CD4-positive, alpha-beta T cell treated with Interleukin-17A for 1 hour (primary cell): Measurements from ENCODE around the gene C1S.
"Not testable (repeated sequence)": the region's sequence is repeated elsewhere in the genome, so short reads cannot be mapped to it uniquely, and the experiment has no call there.

ENCODE experiments used
- DNase-seq: peaks from one replicate; pipeline ENCODE4 v3.0.0-alpha.2; 2020

Gene C1S

DNA sequence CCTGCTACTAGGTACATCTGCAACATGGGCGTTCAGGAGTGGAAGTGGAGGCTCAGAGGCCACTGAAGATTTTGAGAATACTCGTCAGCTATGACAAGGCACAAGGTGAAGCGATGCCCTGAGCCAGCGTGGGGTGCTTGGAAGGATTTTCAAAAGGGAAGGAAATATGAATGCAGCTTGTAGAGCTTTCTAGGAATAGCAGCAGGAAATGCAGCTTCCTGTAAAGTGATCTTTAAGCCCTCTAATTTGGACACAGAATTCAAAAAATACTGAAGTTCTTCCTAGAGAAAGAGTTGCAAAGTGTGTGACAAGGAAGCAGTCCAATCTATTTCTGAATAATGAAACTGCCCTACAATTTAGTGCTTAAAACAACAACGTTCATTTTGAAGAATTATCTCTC lies 13.2 kb upstream of the C1S start:
- DNase-seq, result no peak

DNA sequence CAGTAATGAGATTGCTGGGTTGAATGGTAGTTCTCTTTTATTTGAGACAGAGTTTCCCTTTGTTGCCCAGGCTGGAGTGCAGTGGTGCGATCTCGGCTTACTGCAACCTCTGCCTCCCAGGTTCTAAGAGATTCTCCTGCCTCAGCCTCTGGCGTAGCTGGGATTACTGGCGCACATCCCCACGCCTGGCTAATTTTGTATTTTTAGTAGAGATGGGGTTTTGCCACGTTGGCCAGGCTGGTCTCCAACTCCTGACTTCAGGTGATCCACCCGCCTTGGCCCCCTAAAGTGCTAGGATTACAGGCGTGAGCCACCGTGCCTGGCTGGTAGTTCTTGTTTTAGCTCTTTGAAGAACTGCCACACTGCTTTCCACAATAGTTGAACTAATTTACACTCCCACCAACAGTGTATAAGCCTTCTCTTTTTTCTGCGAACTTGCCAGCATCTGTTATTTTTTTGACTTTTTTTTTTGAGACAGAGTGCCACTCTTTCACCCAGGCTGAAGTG lies 11.0 kb upstream of the C1S start:
- not testable (repeated sequence) for DNase-seq

DNA sequence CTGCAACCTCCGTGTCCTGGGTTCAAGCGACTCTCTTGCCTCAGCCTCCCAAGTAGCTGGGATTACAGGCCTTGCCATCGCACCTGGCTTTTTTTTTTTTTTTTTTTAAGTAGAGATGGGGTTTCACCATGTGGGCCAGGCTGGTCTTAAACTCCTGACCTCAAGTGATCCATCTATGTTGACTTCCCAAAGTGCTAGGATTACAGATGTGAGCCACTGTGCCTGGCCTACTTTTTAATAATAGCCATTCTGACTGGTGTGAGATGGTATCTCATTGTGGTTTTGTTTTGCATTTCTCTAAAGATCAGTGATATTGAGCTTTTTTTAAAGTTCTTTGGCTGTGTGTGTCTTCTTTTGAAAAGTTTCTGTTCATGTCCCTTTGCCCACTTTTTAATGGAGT lies 10.5 kb upstream of the C1S start:
- DNase-seq, result not testable (repeated sequence)

DNA sequence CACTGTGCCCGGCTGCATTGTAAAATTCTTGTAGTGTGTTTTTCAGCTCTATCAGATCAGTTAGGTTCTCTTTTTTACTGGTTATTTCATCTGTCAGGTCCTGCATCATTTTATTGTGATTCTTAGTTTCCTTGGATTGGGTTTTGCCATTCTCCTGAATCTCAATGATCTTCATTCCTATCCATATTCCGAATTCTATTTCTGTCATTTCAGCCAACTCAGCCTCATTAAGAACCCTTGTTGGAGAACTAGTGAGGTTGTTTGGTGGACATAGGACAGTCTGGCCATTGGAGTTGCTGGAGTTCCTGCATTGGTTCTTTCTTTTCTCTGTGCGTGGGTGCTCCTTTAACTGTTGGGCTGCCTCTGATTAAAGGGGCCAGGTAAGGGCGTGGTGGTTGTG lies 5.6 kb upstream of the C1S start:
- DNase-seq, result no peak

DNA sequence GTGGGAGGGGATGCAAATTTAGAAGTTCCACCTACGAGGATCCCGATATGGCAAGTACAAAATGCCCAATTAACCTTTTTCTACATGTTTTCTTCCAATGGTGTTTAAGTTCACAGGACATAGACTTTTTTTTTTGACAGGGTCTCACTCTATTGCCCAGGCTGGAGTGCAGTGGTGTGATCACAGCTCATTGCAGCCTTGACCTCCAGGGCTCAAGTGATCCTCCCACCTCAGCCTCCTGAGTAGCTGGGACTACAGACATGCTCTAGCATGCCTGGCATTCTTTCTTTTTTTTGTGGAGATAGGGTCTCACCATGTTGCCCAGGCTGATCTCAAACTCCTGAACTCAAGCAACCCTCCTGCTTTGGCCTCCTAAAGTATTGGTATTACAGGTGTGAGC lies 4.8 kb upstream of the C1S start:
- DNase-seq, result not testable (repeated sequence)

DNA sequence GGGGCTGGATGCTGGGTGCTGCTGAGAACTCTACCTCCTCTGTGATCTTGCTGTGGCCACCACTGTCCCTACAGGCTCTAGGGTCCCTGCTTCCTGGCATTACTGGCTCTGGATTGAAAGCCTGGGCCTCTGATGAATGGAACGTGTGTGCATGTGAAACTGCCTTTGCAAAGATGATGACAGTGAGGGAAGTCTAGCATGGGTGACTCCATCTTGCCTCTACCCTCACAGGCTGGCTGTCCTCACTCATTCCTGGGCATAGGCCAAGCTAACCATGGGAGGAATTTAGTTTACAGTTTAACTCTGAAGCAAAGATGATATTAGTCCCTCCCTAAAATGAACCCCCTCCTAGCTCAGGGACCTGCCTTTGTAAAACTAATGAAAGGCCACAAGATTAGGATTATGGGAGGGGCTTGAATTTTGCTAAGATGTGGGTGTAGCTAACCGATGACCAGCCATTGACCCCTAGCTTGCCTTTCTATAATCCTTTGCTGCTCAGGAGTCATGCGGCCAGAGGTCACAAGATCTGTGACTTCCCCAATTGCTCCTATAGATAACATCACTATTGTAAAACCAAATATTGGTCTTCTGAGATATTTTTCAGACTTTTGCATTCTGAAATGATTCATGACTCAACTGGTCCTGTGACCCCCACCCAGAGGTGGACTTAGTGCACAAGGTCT lies 2.2 kb upstream of the C1S start:
- DNase-seq, result no peak

DNA sequence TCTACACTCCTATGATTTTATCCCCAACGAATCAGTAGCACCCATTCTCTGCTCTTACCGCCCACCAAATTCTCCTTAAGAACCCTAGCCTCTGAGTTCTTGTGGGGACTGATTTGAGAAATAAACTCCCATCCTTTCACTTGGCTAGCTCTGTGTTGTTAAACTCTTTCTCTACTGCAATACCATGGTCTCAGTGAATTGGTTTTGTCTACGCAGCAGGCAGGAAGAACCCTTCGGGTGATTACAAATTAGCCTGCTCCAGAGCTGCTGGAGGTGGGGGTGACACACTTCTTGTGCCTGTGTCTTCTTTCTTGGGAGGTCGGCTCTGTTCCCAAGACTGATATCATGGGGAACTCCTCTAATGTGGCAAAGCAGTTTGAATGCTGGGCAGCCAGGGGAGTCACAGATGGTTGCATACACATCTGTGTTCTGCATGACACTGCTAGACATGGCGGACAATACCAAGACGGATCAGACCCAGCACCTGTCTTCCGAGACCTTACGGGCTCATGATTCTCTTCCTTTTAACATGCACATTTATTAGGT lies 1.6 kb upstream of the C1S start:
- no peak for DNase-seq

DNA sequence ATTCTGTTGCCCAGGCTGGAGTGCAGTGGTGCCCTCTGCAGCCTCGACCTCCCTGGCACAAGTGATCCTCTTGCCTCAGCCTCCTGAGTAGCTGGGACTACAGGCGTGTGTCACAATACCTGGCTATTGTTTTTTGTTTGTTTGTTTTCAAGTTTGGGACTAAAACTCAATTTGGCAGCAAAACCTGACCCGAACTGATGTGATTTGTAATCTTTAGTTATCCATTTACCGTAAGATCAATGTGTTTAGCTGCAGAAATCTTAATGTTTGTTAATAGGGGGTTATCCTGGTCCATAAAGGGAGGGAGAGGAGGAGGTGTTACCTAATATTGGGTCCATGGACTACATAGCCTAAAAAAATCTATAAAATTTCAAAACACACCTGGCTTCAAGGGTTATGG lies 738 bp upstream of the C1S start:
- DNase-seq, result no peak

DNA sequence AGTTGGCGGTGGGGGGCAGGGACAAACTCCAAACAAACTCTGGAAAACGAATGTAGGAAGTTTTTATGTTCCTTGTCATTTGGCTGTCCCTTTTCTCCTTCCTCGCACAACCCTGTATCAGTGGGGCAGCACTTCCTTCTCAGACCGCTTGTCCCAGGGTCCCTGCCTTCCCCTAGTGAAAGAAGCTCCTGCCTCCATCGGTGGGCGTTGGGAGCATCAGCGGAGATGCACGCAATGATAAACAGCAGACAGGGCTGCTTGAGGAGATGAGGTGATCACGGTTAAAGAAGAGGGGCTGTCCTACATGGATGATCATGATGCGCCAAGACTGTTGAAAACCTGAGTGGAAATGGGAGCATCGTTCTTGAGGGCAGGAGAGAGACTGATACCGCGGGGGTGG lies 620 bp downstream of the C1S start:
- DNase-seq, result no peak

DNA sequence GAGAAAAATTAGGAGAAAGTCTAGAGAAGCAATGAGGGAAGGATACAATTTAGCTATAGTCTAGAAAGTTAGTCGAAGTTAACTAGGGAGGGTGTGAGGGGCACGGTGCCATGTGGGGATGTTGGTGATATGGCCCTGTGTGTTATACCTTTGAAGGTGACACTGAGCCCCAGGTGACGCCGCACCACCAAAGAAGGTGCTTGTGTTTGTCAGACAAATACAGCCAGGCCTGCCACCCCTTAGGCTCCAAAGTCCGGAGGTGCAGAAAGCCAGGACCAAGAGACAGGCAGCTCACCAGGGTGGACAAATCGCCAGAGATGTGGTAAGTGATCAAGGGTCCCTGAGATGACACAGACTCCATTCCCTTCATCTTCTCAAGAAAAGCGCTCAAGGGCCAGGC lies 1.1 kb downstream of the C1S start:
- no peak for DNase-seq

DNA sequence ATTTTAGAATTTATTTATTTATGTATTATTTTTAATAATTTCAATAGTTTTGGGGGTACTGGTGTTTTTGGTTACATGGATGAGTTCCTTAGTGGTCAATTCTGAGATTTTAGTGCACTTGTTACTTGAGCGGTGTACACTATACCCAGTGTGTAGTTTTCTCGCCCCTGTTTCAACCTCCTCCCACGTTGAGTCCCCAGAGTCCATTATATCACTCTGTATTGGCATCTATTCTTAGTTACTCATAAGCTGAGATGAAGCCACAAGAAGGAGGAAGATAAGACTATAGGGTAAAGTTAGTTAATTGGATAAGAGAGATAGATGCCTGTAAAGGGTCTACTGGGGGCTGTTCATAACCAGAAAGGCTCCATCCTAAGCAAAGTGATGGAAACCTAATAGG lies 4.0 kb downstream of the C1S start:
- DNase-seq, result no peak

DNA sequence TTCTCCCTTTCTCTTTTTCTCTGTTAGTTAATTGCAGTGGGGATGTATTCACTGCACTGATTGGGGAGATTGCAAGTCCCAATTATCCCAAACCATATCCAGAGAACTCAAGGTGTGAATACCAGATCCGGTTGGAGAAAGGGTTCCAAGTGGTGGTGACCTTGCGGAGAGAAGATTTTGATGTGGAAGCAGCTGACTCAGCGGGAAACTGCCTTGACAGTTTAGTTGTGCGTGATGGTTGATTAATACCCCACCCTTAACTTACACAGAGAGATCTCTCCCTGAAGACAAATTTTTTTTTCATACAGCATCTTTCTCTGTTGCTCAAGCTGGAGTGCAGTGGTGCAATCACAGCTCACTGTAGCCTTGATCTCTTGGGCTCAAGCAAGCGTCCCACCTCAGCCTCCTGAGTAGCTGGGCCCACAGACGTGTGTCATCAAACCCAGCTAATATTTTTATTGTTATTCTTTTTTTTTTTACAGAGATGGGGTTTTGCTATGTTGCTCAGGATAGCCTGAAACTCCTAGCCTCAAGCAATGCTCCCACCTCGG lies 4.6 kb downstream of the C1S start:
- DNase-seq, result no peak

DNA sequence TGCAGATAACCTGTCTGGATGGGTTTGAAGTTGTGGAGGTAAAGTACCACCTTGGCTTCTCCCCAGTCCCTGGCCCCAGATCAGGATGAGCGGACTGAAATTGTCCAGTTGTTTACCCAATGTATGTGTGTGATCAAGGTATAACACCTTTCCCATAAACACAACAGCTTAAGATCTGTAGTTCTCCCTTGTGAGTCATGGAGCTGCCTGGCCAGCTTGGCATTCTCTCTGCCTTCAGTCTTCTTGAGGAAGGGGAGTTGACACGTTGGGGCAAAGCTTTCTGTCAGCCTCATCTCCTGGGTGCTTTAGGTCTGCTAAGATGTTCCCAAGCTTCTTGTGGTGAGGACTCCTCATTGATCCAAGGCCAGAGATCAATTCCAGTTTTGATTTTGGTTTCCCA lies 6.1 kb downstream of the C1S start:
- DNase-seq, result no peak

DNA sequence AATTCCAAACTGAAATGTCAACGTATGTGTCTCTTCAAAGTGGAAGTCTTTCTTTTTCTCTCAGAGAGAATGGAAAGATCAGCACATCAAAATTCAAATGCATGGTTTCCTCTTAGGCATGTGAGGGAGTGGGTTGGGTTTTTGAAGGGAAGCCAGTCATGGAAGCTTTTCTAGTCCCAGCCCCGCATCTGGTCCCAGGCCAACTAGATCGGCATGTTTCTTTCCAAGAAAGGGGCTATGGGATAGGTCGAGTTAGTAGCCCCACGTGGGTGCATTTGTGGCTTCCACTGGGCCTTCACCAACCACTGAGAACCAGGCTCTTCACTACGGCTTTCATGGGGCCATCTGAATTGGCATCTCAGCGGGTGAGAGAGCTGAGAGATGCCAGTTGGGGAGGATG lies 6.6 kb downstream of the C1S start:
- no peak for DNase-seq

DNA sequence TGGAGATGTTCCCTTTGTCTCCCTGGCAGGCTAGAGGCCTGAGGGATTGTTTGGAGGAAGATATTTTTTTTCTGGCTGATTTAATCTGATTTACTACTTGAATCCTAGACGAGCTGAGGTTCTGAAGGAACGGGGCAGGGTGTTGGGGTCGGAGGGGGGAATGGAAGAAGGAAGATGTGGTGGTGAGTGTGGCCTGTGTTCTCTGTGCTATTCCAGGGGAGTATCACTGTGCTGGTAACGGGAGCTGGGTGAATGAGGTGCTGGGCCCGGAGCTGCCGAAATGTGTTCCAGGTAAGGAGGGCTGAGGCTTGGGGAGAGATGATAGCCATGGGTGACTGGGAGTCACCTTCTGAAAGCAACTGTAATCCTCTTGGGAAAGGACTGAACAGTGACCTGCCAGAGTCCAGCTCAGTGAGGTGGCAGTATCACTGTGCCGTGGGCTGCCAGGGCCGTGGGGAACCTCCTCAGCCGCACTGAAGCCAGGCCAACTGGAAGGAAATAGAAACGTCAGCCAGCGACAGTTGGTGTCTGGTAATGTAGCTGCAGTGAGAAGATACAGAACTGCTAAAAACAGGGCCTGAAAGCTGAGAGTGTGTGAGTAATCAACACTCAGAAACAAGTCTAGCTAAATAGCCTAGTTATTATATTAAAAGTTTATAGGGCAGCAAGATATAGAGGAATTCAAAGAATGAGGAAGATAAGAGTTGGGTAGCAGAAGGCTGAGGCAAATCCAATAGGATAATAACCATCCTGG lies 7.9 kb downstream of the C1S start:
- DNase-seq, result no peak

DNA sequence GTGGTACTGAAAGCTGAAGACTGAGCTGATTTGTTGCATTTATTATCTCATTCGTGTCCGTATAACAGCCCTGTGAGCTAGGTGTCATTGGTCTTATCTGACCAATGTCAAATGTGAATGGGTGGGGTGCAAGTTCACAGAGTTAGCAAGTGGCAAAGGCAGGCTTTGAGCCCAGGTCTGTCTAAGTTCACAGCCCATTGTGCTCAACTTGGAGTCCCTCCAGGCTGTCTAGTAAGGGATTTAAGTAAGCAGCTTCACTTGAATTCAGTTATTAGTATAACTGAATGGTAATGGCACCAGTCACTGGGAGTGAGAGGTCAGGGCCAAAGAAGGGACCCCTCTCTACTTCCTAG lies 8.5 kb downstream of the C1S start:
- DNase-seq, result no peak

DNA sequence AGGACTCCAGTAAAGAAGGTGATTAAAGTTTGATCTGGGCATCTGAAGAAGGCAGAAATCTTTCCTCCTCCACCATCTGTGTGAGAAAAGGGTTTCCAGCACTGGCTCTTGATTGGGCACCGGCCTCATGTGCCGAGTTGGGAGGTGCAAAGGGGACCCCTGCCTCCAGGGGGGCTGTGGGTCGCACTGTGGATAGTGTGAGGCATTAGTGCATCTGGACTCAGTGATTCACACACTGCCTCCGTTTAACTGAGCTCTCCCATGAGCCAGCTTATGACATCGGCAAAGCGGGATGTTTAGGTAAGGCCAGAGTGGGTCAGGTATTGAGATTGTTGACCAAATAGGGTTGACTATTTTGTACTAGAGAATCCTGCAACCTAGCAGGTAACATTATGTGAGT lies 8.9 kb downstream of the C1S start:
- no peak for DNase-seq

DNA sequence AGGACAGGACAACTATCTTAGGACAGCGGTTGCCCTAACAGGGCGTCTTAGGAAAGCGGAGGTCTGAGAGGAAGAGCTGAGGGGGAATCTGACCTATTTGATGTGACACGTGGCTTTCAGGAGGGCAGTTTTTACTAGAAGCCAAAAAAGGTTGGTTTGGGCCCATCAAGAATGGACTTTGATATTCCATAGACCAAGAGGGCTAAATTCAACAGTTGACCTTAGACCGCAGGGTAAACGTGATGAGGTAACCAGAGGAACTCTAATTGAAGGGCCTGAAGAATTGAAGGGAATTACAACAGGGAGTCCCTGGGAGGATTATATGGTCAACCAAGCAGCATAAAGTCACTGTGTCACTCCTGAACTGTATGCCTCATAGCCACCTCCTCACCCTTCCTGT lies 11.5 kb downstream of the C1S start:
- DNase-seq, result no peak

DNA sequence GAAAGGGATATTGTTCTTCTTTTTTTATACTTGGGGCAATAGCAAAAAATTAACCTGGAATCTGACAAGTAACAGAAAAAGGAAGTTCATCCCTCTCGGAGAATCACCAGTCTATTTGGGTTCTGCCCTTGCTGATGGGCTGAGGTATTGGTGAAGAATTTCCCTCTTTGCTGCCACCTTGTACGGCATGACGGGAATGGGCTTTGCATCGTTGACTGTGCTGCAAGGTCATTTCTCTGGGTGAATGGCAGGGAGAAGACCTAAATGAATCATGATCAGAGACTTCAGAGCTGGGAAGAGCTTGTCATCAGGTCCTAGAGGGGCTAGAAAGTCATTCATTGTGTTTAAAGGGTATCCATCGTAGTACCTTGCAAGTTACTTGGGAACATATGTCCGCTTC lies 12.0 kb downstream of the C1S start:
- no peak for DNase-seq

DNA sequence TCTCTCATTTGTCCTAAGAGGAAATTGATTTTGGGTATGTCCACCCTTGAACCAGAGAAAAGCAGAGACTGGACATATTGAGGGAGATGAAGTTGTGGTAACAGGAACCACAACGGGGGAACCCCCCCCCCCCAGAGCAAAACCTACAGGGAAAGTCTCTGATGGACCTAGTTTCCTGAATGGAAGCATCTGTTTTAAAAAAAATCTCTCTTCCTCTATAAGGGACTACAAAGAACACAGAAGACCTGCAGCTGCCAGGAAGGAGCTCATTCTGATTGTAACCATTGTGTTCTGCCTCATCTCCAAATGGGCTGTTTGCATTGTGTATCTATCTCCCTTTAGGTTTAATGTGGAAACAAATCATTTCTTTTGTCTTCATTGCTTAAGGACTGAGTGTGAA lies 13.4 kb downstream of the C1S start:
- DNase-seq, result no peak

DNA sequence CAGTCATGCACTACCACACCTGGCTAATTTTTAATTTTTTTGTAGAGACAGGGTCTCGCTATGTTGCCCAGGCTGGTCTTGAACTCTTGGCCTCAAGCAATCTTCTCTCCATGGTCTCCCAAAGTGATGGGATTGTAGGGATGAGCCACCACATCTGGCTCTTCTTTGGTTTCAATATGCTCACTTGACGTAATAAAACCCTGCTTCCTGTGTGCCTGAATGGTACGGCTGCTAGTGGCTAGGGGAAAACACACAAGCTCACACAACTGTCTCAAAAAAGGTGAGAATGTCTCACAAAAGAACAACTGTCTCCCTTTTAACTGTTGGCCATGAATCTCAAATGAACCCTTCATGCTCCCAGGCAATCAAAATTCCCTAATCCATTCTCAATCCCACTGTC lies 15.0 kb downstream of the C1S start:
- peak; percentile 4 for DNase-seq

DNA sequence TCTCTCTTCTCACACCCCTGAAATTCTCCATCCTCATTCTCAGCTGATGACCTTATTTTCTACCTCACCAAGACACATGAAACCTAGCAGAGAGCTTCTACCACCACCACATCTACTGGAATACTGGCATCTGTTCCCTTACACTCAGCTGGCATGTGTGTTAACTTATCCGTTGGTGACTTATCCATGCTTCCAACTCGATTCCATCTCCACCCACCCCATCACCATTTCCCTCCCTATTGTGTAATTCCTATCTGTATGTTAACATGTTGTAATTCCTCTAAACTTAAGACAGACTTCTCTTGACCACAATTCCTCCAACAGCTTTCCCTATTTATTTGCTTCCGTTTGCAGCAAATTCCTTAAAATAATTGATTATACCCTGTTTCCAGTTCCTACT lies 15.4 kb downstream of the C1S start:
- DNase-seq, result no peak

DNA sequence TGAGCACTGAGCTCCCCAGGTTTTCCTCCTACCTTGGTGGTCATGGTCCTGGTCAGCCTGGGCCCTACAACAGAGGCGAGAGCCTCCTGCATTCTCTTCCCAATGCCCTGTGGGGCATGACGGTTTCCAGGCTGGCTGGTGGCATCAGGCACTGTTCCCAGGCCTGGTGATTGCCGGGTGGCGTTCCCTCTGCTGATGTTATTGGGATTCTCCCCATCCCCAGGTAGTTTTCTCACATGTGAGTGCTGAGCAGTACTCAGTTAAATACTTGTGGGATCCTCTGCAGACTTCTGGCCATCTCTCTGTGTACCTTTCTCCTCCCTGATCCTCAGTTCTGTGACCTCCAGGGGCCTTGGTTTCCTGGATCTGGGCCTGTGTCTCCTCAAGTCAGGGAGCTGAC lies 16.0 kb downstream of the C1S start:
- no peak for DNase-seq

DNA sequence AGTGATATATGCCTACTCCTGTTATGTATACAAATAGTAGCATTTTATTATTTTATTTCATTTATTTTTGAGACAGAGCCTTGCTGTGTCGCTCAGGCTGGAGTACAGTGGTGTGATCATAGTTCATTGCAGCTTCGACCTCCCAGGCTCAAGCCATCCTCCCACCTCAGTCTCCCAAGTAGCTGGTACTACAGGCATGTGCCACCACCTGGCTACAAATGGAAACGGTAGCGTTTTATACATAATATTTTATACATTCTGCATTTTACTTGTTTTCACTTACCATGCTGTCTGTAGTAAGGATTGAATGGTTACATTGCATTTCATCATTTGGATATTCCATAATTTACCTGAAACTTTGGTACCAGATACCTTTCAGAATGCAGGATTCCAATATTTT lies 17.6 kb downstream of the C1S start:
- no peak for DNase-seq

DNA sequence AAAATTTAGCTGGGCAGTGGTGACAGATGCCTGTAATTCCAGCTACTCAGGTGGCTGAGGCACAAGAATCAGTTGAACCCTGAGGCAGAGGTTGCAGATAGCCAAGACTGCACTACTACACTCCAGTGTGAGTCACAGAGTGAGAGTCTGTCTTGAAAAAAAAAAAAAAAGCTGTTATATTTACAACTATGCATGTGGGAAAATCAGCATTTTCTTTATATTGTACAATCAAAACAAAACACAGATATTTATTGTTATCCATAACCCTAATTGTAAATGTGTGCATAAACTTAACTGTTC lies 19.3 kb downstream of the C1S start:
- DNase-seq, result no peak
